Fibroblast of lung (primary cell): ENCODE results near the gene ZNF346. TPM values are rescaled to one million over a fixed set of nuclear protein-coding genes. Genes with fewer than 3 reads are reported as not detected.

Experiments used
- DNase-seq, 2 donors: peaks; one replicate each; pipeline versions ENCODE4 v3.0.0 to v3.0.0-alpha.2; 2010; ENCODE audit warnings: low read depth in 2 of 2
- H2AFZ ChIP-seq: 2 replicates; pipeline ENCODE4 v1.5.1; 2012; ENCODE audit warnings: low read length, control low read depth, inconsistent platforms
- H3K27ac ChIP-seq: 2 replicates; pipeline ENCODE4 v1.5.1; 2011; ENCODE audit warnings: low read length, control low read depth; ENCODE audit not compliant: insufficient read depth
- H3K27me3 ChIP-seq: 2 replicates; pipeline ENCODE4 v1.5.1; 2011; ENCODE audit warnings: mild to moderate bottlenecking, low read length; ENCODE audit not compliant: control insufficient read depth, insufficient read depth
- H3K36me3 ChIP-seq: 2 replicates; pipeline ENCODE4 v1.5.1; 2011; ENCODE audit warnings: low read length; ENCODE audit not compliant: control insufficient read depth, insufficient read depth
- H3K4me1 ChIP-seq: 2 replicates; pipeline ENCODE4 v1.5.1; 2011; ENCODE audit warnings: low read length; ENCODE audit not compliant: control insufficient read depth, insufficient read depth; ENCODE audit errors: extremely low read depth
- H3K4me2 ChIP-seq: 2 replicates; pipeline ENCODE4 v1.5.1; 2011; ENCODE audit warnings: low read length, control low read depth; ENCODE audit not compliant: insufficient read depth; ENCODE audit errors: extremely low read depth
- H3K4me3 ChIP-seq, 4 experiments: fragments of 200-600 bp in 1 of 4; sonication (generic) in 1 of 4; replicated peaks in 1 of 4; 2 replicates each; pipeline ENCODE4 v1.5.1; 2011 to 2016; ENCODE audit warnings: low read length in 4 of 4, low read depth in 3 of 4, mild to moderate bottlenecking in 3 of 4, control low read depth in 2 of 4, inconsistent platforms in 1 of 4, mixed read lengths in 1 of 4; ENCODE audit not compliant: insufficient read depth in 1 of 4; ENCODE audit errors: control extremely low read depth in 1 of 4
- H3K79me2 ChIP-seq: 2 replicates; pipeline ENCODE4 v1.5.1; 2012; ENCODE audit warnings: mild to moderate bottlenecking, low read length, inconsistent platforms; ENCODE audit not compliant: control insufficient read depth, insufficient read depth
- H3K9ac ChIP-seq: 2 replicates; pipeline ENCODE4 v1.5.1; 2011; ENCODE audit warnings: mild to moderate bottlenecking, low read length, control low read depth; ENCODE audit not compliant: insufficient read depth
- H3K9me3 ChIP-seq: 2 replicates; pipeline ENCODE4 v1.5.1; 2012; ENCODE audit warnings: low read depth, low read length; ENCODE audit not compliant: control insufficient read depth, insufficient read depth
- H4K20me1 ChIP-seq: 2 replicates; pipeline ENCODE4 v1.5.1; 2011; ENCODE audit warnings: low read length; ENCODE audit not compliant: control insufficient read depth, insufficient read depth; ENCODE audit errors: extremely low read depth
- CTCF ChIP-seq, 2 donors: IDR thresholded peaks in 1 of 2; conservative IDR thresholded peaks in 1 of 2; 1 replicate in 1 of 2; 2 replicates in 1 of 2; pipeline ENCODE4 v1.5.1; 2011 to 2012; ENCODE audit warnings: low read length in 2 of 2, control low read depth in 1 of 2, inconsistent platforms in 1 of 2, low read depth in 1 of 2, mild to moderate bottlenecking in 1 of 2
- EZH2 ChIP-seq: IDR thresholded peaks from 2 replicates; pipeline ENCODE4 v1.5.1; 2012; ENCODE audit warnings: low read length, control low read depth, mild to moderate bottlenecking; ENCODE audit errors: missing control alignments
- polyA plus RNA-seq, 2 donors: library from polyadenylated mRNA; depleted of rRNA in 1 of 2; stranded (reverse) in 1 of 2; unstranded in 1 of 2; fragments of >200 nt; gene quantifications; 2 replicates each; pipeline ENCODE4 v1.2.1, GENCODE V29; 2011 to 2012; ENCODE audit warnings: missing spikeins in 1 of 2
- total RNA-seq: library from RNA; depleted of rRNA; stranded (reverse); fragments of >200 nt; gene quantifications from 2 replicates; pipeline ENCODE4 v1.2.1, GENCODE V29; 2014

The ZNF346 gene
- total and polyA plus RNA-seq, 2 donors (not counting 1 experiment from before 2014, with no cell fraction given), result 14.0 to 14.9 TPM

GRCh38 chr5:177081859-177082258 is 59.4 kb downstream of the ZNF346 start:
- Histone ChIP-seq H2AFZ (no peak overlapping the region), H4K20me1 (no peaks in the 10 kb centered on the region), H3K27me3 (peaks cover 6% of the 10 kb centered on the region), H3K4me3 (no peak overlapping the region), H3K4me2 (no peak overlapping the region), H3K9me3 (no peaks in the 10 kb centered on the region), H3K9ac (no peak overlapping the region), H3K27ac (no peak overlapping the region), H3K36me3 (no peaks in the 10 kb centered on the region), H3K79me2 (no peaks in the 10 kb centered on the region), H3K4me1 (no peaks in the 10 kb centered on the region)
- TF ChIP-seq EZH2 (no peak), CTCF (conservative IDR thresholded peaks at IDR 0.05 in 1 of 2, IDR thresholded peaks at IDR 0.05 in 1 of 2; ENCODE audit: low read depth in 1 of 2, low read length in 2 of 2) (no peak)
- no peak for DNase-seq

- H3K9me3 ChIP-seq, result no peaks in the 10 kb centered on the region
- no peak overlapping the region for H2AFZ ChIP-seq
- H3K9ac ChIP-seq, result no peak overlapping the region
- no peak overlapping the region for H3K4me2 ChIP-seq
- H3K4me1 ChIP-seq, result peaks cover 1% of the 10 kb centered on the region
- H3K36me3 ChIP-seq, result no peaks in the 10 kb centered on the region
- H3K79me2 ChIP-seq, result no peaks in the 10 kb centered on the region
- no peak for TF ChIP-seq CTCF (conservative IDR thresholded peaks at IDR 0.05 in 1 of 2, IDR thresholded peaks at IDR 0.05 in 1 of 2; ENCODE audit: low read depth in 1 of 2, low read length in 2 of 2)
- TF ChIP-seq EZH2, result no peak
- no peak for DNase-seq
- no peak overlapping the region for H3K4me3 ChIP-seq
- H4K20me1 ChIP-seq, result no peaks in the 10 kb centered on the region
- no peak overlapping the region for H3K27ac ChIP-seq
- H3K27me3 ChIP-seq, result peaks cover 6% of the 10 kb centered on the region
Observed at GRCh38 chr5:177083357-177083756, 60.9 kb downstream of the ZNF346 start.

- Histone ChIP-seq H2AFZ (no peak overlapping the region), H3K27ac (no peak overlapping the region), H3K4me1 (peaks cover 10% of the 10 kb centered on the region), H3K4me3 (no peak overlapping the region), H3K36me3 (no peaks in the 10 kb centered on the region), H3K9me3 (no peaks in the 10 kb centered on the region), H3K4me2 (no peak overlapping the region), H3K9ac (no peak overlapping the region), H3K79me2 (no peaks in the 10 kb centered on the region), H4K20me1 (no peaks in the 10 kb centered on the region), H3K27me3 (peaks cover 6% of the 10 kb centered on the region)
- DNase-seq, result no peak
- TF ChIP-seq EZH2, result no peak
- no peak for TF ChIP-seq CTCF (conservative IDR thresholded peaks at IDR 0.05 in 1 of 2, IDR thresholded peaks at IDR 0.05 in 1 of 2; ENCODE audit: low read depth in 1 of 2, low read length in 2 of 2)
Observed at GRCh38 chr5:177084175-177084574, 61.7 kb downstream of the ZNF346 start.
